MCF 10A (cell line): ENCODE data around the gene THOC1. TPM values are rescaled to one million over a fixed set of nuclear protein-coding genes. Genes with fewer than 3 reads are reported as not detected.

Source experiments
- Bru-seq: library from RNA; stranded (reverse); fragments of 400-500 nt; gene quantifications from one replicate; lab custom pipeline; 2021; lab: Mats Ljungman, UMichigan
- BruChase-seq, 2 experiments: library from RNA; stranded (reverse); fragments of 400-500 nt; gene quantifications; one replicate each; lab custom pipeline; 2021; lab: Mats Ljungman, UMichigan
- BruUV-seq: library from RNA; stranded (reverse); fragments of 400-500 nt; replicated peaks from 2 replicates; lab custom pipeline; 2021; lab: Mats Ljungman, UMichigan
- CTCF ChIA-PET: fragments of 300-600 bp; sonication (Branson Sonifier 250); formaldehyde crosslinking; extraction: SDS; loops from one replicate; lab custom pipeline; 2021; ENCODE audit warnings: antibody characterized with exemption, inconsistent platforms; lab: Yijun Ruan, JAX
- POLR2A ChIA-PET: fragments of 300-600, 350-650 bp; sonication (Branson Sonifier 250); formaldehyde crosslinking; extraction: SDS; loops from one replicate; lab custom pipeline; 2020; ENCODE audit warnings: antibody characterized with exemption, inconsistent platforms; lab: Yijun Ruan, JAX
- DNase-seq: peaks from one replicate; pipeline ENCODE4 v3.0.0-alpha.2; 2018; ENCODE audit not compliant: unreplicated experiment
- H3K27ac Mint-ChIP-seq: one replicate; pipeline ENCODE4 v1.8.0; 2022; ENCODE audit warnings: mild to moderate bottlenecking, low read depth, mixed read lengths; ENCODE audit not compliant: unreplicated experiment
- H3K27me3 Mint-ChIP-seq: one replicate; pipeline ENCODE4 v1.8.0; 2022; ENCODE audit warnings: mixed read lengths; ENCODE audit not compliant: insufficient read depth, unreplicated experiment
- H3K36me3 Mint-ChIP-seq: one replicate; pipeline ENCODE4 v1.8.0; 2022; ENCODE audit warnings: mild to moderate bottlenecking, moderate library complexity, mixed read lengths; ENCODE audit not compliant: insufficient read depth, unreplicated experiment
- H3K4me1 Mint-ChIP-seq: one replicate; pipeline ENCODE4 v1.8.0; 2022; ENCODE audit warnings: mixed read lengths; ENCODE audit not compliant: insufficient read depth, unreplicated experiment
- H3K4me3 Mint-ChIP-seq: one replicate; pipeline ENCODE4 v1.8.0; 2022; ENCODE audit warnings: mild to moderate bottlenecking, moderate library complexity, mixed read lengths; ENCODE audit not compliant: unreplicated experiment
- H3K9me3 Mint-ChIP-seq: one replicate; pipeline ENCODE4 v1.8.0; 2022; ENCODE audit warnings: mixed read lengths; ENCODE audit not compliant: unreplicated experiment
- intact Hi-C: fragments of 100-400 bp; cut with micrococcal nuclease; formaldehyde crosslinking; loops from 2 replicates; pipeline ENCODE4 v1.14.1; 2022
- long read RNA-seq: library from polyadenylated mRNA; stranded (forward); transcript quantifications from one replicate; pipeline ENCODE4 v2.0.0, GENCODE V29; 2022
- total RNA-seq: library from RNA; stranded (reverse); gene quantifications from 2 replicates; pipeline ENCODE4 v1.2.3, GENCODE V29; 2022
- TF ChIP-seq, protein P1 (sequence below): fragments of 200-600 bp; IDR thresholded peaks from one replicate; pipeline ENCODE4 v1.8.0; 2022; ENCODE audit warnings: antibody characterized with exemption, mild to moderate bottlenecking; ENCODE audit not compliant: unreplicated experiment

The THOC1 gene, protein sequence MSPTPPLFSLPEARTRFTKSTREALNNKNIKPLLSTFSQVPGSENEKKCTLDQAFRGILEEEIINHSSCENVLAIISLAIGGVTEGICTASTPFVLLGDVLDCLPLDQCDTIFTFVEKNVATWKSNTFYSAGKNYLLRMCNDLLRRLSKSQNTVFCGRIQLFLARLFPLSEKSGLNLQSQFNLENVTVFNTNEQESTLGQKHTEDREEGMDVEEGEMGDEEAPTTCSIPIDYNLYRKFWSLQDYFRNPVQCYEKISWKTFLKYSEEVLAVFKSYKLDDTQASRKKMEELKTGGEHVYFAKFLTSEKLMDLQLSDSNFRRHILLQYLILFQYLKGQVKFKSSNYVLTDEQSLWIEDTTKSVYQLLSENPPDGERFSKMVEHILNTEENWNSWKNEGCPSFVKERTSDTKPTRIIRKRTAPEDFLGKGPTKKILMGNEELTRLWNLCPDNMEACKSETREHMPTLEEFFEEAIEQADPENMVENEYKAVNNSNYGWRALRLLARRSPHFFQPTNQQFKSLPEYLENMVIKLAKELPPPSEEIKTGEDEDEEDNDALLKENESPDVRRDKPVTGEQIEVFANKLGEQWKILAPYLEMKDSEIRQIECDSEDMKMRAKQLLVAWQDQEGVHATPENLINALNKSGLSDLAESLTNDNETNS
- total RNA-seq (40.9 and 44.6 TPM in 2 replicates), Bru-seq, nascent RNA (percentile 81 among the genes with signal in this experiment), BruChase-seq, experiment 1, labeled RNA remaining after a 6-hour chase (percentile 78 among the genes with signal in this experiment), BruChase-seq, experiment 2, labeled RNA remaining after a 2-hour chase (percentile 84 among the genes with signal in this experiment)
- long read RNA-seq, transcript THOC1-201 (21 exons, 2,087 nt) = major isoform, 50 of 71 reads
- long read RNA-seq, partial matches to known transcripts = 3 of 71 reads
- long read RNA-seq, other reads (novel, unspliced or antisense) = 15 of 71 reads

DNA sequence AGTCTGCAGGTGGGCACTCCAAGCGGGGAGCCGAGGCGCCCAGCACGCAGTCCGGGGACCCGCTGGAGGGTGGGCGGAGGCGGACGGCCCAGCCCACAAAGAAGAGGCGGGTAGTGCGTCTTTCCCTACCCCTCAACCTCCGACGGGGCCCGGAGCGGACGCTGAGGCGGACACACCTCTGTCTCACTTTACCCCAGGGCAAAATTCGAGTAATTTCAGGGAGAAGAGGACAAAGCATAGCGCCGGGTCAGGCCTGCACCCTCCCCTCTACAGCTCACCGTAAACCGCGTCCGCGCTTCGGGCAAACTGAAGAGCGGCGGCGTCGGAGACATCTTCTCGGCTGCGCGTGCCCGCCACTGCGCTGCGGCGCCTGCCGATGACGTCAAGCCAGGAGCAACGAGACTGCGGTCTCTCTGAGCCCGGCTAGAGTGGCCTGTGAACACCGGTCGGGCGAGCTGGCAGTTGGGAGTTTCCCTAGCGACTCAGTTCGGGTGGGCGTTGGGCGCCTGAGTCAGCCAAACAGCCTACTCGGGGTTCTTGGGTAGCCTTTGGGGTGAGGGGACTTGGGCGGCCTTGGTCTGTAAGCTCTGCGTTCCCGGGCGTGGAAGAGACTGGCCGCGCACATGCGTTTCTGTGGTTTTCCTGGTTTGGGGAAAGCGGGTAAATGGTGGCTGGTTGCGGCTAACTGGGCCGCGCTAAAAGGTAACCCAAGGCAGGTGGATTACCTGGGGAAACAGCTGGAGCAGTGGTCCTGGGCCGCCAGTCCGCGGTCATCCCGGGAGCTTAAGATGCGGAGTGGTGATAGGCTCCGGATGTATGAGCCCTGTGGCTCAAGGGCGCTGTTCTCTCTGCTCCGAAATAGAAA, at the start of gene THOC1:
TSS of gene THOC1 (minus strand) at position 360 of the 865 bp plus-strand sequence. CDS start at position 332, 28 bp downstream.
- intact Hi-C loops = no loop called here
- H3K27me3 Mint-ChIP-seq = no peaks in the 10 kb centered on the region
- peak within 1 kb of the TSS; percentile 100 for H3K27ac Mint-ChIP-seq
- H3K9me3 Mint-ChIP-seq = no peaks in the 10 kb centered on the region
- TF ChIP-seq, protein P1, sequence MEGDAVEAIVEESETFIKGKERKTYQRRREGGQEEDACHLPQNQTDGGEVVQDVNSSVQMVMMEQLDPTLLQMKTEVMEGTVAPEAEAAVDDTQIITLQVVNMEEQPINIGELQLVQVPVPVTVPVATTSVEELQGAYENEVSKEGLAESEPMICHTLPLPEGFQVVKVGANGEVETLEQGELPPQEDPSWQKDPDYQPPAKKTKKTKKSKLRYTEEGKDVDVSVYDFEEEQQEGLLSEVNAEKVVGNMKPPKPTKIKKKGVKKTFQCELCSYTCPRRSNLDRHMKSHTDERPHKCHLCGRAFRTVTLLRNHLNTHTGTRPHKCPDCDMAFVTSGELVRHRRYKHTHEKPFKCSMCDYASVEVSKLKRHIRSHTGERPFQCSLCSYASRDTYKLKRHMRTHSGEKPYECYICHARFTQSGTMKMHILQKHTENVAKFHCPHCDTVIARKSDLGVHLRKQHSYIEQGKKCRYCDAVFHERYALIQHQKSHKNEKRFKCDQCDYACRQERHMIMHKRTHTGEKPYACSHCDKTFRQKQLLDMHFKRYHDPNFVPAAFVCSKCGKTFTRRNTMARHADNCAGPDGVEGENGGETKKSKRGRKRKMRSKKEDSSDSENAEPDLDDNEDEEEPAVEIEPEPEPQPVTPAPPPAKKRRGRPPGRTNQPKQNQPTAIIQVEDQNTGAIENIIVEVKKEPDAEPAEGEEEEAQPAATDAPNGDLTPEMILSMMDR = no peak
- peak; percentile 90 for DNase-seq
- peaks cover 33% of the 10 kb centered on the region for H3K36me3 Mint-ChIP-seq
- ChIA-PET CTCF (interaction anchor here (0.5 to 1.7 kb wide), 15 partner anchors 9 to 561 kb away, joined by 3 to 7 read pairs (median 4); no protein-coding TSS in a partner anchor), POLR2A (interaction anchor here (0.6 to 2.5 kb wide), 31 partner anchors 9 to 563 kb away, joined by 3 to 18 read pairs (median 4); partner anchors contain the start of genes TYMS and USP14)
- BruUV-seq = TSS peak; percentile 86
- H3K4me1 Mint-ChIP-seq = peaks cover 6% of the 10 kb centered on the region
- H3K4me3 Mint-ChIP-seq = peak within 1 kb of the TSS; percentile 100

DNA sequence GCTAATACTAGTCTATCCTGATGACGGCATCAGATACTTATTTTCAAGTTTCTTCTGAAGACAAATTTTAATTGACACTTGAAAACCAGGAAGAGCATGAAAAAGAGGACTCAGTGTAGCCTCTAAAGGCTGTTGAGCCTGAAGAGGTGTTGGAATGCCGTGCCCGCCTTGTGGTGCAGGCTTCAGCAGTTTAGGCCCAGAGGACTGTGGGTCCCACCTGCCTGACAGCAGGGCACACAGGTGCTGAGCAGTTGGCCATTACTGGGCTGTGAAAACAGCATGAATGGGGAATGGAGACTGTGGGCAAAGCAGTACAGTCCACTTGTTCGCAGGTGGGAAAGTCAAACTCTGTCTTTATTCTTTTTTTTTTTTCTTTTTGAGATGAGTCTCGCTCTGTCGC, 49.8 kb upstream of the THOC1 start:
- no peak for DNase-seq
- no peaks in the 10 kb centered on the region for H3K36me3 Mint-ChIP-seq
- peaks cover 7% of the 10 kb centered on the region for H3K9me3 Mint-ChIP-seq
- ChIA-PET POLR2A (no interaction called here), CTCF (no interaction called here)
- peaks cover 3% of the 10 kb centered on the region for H3K4me1 Mint-ChIP-seq
- intact Hi-C loops = no loop called here
- no peaks in the 10 kb centered on the region for H3K27me3 Mint-ChIP-seq
- no peak overlapping the region for H3K27ac Mint-ChIP-seq
- no TSS peak for BruUV-seq
- TF ChIP-seq, protein P1 = no peak
- no peak overlapping the region for H3K4me3 Mint-ChIP-seq

DNA sequence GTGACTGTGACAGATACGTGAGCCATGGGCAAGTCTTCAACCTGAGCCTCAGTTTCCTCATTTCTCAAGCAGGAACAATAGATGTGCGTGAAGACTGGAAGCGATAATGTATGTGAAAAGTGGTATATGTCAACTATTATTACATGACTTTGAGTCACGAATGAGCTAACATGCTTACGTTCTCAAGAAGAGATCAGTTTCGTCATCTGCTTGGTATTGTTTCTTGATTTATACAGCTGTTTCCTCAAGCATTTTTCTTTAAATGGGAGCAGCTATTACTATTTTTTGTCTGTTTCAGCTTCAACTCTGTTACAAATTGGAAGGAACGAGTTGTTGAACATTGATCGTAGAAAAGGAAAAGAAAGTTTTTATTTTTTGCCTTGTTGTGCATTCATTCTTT, 48.5 kb upstream of the THOC1 start:
- no TSS peak for BruUV-seq
- POLR2A ChIA-PET = no interaction called here
- no peak overlapping the region for H3K4me3 Mint-ChIP-seq
- no peak for DNase-seq
- H3K4me1 Mint-ChIP-seq = no peaks in the 10 kb centered on the region
- H3K27me3 Mint-ChIP-seq = no peaks in the 10 kb centered on the region
- no peak overlapping the region for H3K27ac Mint-ChIP-seq
- peaks cover 7% of the 10 kb centered on the region for H3K9me3 Mint-ChIP-seq
- TF ChIP-seq, protein P1 = no peak
- CTCF ChIA-PET = no interaction called here
- H3K36me3 Mint-ChIP-seq = no peaks in the 10 kb centered on the region
- intact Hi-C loops = no loop called here
